Activated effector memory CD4-positive, alpha-beta T cell treated with anti-CD3 and anti-CD28 coated beads, Interleukin-2, amount 50 U/mL, for 16 hours (primary cell): ENCODE data around the gene GPR27.

Experiments
- DNase-seq: peaks from one replicate; pipeline ENCODE4 v3.0.0-alpha.2; 2020

The GPR27 gene

GRCh38 chr3:71787851-71788405 is 34.3 kb downstream of the GPR27 start:
- DNase-seq = no peak

DNA sequence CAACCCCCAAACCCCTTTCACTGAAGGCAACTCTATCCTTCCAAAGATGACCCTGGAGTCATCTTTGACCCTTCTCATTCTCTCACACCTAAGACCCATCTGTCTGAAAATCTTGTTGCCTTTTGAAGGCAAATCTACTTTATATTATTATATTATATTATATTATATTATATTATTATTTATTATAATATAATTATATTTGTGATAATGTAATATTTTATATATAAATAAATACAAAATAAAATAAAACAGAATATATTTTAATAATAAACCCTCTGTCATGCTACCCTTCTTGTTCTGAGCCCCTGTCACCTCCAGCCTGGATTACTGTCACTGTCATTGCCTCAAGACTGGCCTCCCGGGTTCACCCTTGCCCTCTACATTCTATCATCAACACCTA is 36.3 kb downstream of the GPR27 start:
- no peak for DNase-seq

- no peak for DNase-seq
Observed at GRCh38 chr3:71791634-71792033, 38.0 kb downstream of the GPR27 start.

GRCh38 chr3:71796290-71796689 is 42.6 kb downstream of the GPR27 start:
- DNase-seq = no peak

- no peak for DNase-seq
Observed at GRCh38 chr3:71797455-71797854, 43.8 kb downstream of the GPR27 start.

- no peak for DNase-seq
Observed at GRCh38 chr3:71800023-71800422, 46.4 kb downstream of the GPR27 start.

- no peak for DNase-seq
Observed at GRCh38 chr3:71801986-71802385, 48.3 kb downstream of the GPR27 start.

DNA sequence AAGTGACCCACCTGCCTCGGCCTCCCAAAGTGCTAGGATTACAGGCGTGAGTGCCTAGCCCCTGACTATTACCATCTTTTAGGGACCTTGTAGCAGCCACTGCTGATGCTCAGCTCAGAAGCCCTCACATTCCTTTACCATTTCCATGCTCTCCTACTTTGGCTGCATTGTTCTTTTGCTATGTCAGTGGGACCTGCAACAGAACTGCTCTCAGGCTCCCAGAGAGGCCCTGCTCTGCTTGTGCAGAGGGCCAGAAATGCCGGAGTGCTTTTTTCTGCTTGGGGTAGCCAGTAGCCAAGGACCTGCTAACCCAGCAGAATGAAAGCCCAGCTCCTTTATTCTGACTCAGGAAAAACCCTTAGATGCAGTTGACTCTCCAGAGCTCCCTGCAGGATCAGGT is 49.6 kb downstream of the GPR27 start:
- no peak for DNase-seq

- DNase-seq = no peak
Observed at GRCh38 chr3:71805199-71805598, 51.5 kb downstream of the GPR27 start.

GRCh38 chr3:71805691-71806090 is 52.0 kb downstream of the GPR27 start:
- DNase-seq = no peak
